ENCODE results near the gene APOBEC3C.
A peak's percentile ranks its signal among the peaks of the same experiment; 100 is the strongest.
"Not testable (repeated sequence)": the region's sequence is repeated elsewhere in the genome, so short reads cannot be mapped to it uniquely, and the experiment has no call there.

The APOBEC3C gene

DNA sequence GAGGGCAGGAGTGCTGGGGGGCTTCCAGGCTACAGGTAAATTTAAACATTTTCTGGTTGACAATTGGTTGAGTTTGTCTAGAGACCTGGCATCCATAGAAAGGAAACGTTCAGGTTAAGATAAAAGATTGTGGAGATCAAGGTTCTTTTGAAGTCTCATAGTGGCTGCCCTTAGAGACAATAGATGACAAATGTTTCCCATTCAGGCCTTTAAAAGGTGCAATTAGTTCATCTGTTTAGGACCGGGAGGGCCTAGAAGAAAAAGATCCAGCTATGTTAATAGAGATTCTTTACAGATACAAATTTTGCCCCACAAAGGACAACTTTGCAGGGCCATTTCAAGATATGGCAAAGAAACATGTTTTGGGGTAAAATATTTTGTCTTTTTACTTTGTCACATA, 23.0 kb downstream of the APOBEC3C start:
- not testable (repeated sequence) for H3K27ac ChIP-seq (ENCODE audit: low read depth, low read length); H3K36me3 ChIP-seq (ENCODE audit: control insufficient read depth, insufficient read depth, low read length)

DNA sequence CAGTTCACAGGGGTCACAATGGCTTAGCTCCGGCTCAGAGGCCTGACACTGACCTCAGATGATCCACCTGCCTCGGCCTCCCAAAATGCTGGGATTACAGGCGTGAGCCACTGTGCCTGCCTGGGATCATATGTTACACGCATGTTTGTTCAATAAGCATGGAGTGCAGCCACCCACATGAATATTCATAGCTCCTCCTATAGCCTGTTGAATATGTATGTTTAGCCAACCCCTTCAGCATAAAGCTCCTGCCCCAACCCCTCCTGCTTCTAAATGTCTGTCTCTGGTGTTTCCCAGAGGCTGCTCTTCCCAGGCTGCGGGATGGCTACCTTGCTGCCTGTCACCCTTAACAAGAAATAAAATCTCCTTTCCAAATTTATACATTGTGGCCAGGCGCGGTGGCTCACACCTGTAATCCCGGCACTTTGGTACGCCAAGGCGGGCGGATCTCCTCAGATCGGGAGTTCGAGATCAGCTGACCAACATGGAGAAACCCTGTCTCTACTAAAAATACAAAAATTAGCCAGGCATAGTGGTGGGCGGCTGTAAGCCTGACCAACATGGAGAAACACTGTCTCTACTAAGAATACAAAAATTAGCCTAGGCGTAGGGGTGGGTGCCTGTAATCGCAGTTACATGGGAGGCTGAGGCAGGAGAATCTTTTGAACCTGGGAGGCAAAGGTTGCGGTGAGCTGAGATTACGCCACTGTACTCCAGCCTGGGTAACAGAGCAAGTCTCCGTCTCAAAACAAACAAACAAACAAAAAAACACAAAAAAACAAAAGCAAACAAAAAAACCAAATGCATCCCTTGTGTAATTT, 25.5 kb downstream of the APOBEC3C start:
- H3K27ac ChIP-seq (ENCODE audit: low read depth, low read length), result no peak overlapping the region
- no peak overlapping the region for H3K9ac ChIP-seq (ENCODE audit: low read length)
- H3K4me3 ChIP-seq (ENCODE audit: low read length), result no peak overlapping the region
- H3K36me3 ChIP-seq (ENCODE audit: control insufficient read depth, insufficient read depth, low read length), result no peaks in the 10 kb centered on the region
- no peaks in the 10 kb centered on the region for H3K4me1 ChIP-seq (ENCODE audit: control insufficient read depth, insufficient read depth, low read length)
- no peaks in the 10 kb centered on the region for H3K27me3 ChIP-seq (ENCODE audit: control insufficient read depth, insufficient read depth, low read length)

More for the DNA sequence above, 23.0 kb downstream of the APOBEC3C start:
- H3K27me3 ChIP-seq (ENCODE audit: control insufficient read depth, insufficient read depth, low read length); H3K4me1 ChIP-seq (ENCODE audit: control insufficient read depth, insufficient read depth, low read length); H3K9ac ChIP-seq (ENCODE audit: low read length); H3K4me3 ChIP-seq (ENCODE audit: low read length): not testable (repeated sequence)

- not testable (repeated sequence) for H3K4me1 ChIP-seq (ENCODE audit: control insufficient read depth, insufficient read depth, low read length); H3K36me3 ChIP-seq (ENCODE audit: control insufficient read depth, insufficient read depth, low read length); H3K9ac ChIP-seq (ENCODE audit: low read length); H3K27me3 ChIP-seq (ENCODE audit: control insufficient read depth, insufficient read depth, low read length)
- H3K4me3 ChIP-seq (ENCODE audit: low read length), result peak overlapping the region; percentile 41
- peak overlapping the region; percentile 83 for H3K27ac ChIP-seq (ENCODE audit: low read depth, low read length)
These were observed 26.1 kb downstream of the APOBEC3C start for GRCh38 chr22:39040155-39040537.

DNA sequence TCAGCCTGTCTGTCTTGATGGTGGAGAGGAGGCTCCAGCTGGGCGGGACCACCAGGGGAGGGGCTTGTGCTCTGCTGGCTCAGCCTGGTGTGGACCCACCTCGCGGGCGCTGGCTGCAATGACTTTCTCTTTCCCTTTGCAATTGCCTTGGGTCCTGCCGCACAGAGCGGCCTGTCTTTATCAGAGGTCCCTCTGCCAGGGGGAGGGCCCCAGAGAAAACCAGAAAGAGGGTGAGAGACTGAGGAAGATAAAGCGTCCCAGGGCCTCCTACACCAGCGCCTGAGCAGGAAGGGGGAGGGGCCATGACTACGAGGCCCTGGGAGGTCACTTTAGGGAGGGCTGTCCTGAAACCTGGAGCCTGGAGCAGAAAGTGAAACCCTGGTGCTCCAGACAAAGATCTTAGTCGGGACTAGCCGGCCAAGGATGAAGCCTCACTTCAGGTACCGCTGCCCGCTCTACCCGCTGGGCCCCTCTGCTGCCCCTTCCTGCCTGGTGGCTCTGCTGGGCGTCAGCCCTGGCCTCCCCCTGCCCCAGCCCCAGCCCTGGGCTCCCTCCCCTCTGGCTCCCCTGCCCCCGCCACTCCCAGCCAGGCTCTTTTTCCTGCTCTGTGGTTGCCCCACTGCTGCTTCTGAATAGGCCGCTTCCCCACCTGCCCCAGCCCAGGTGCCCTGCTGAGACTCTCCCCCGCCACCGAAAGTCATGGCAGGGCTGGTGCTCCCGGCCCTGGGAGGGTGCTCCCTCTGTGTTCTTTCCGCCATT, 26.7 kb downstream of the APOBEC3C start, which contains the start of gene APOBEC3F:
TSS of gene APOBEC3F (plus strand) at position 327 of the 759 bp plus-strand sequence. CDS start at position 424, 97 bp downstream.
- not testable (repeated sequence) for H3K36me3 ChIP-seq (ENCODE audit: control insufficient read depth, insufficient read depth, low read length); H3K4me1 ChIP-seq (ENCODE audit: control insufficient read depth, insufficient read depth, low read length); H3K27me3 ChIP-seq (ENCODE audit: control insufficient read depth, insufficient read depth, low read length)
- peak within 1 kb of the TSS; percentile 83 for H3K27ac ChIP-seq (ENCODE audit: low read depth, low read length)
- H3K9ac ChIP-seq (ENCODE audit: low read length), result peak within 1 kb of the TSS; percentile 77
- peak within 1 kb of the TSS; percentile 84 for H3K4me3 ChIP-seq (ENCODE audit: low read length)

DNA sequence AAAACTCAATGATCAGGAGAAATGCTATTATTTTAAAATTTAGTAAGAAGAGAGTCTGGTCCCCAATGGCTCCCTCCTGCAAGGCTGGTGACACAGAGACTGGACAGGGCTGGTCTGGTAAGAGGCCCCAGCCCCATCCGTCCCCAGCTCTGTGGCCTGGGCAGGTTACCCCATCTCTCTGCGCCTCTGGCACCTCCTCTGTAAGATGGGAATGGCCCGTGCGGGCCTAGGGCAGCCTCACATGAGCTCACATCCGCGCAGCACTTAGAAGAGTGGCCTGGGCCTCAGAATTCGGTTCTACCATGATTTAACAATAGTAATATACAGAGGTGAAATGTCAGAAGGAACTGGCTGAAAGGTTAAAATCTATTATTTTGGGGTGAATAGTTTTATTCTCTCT, 27.9 kb downstream of the APOBEC3C start:
- no peak overlapping the region for H3K27ac ChIP-seq (ENCODE audit: low read depth, low read length)
- no peak overlapping the region for H3K9ac ChIP-seq (ENCODE audit: low read length)
- H3K4me1 ChIP-seq (ENCODE audit: control insufficient read depth, insufficient read depth, low read length), result no peaks in the 10 kb centered on the region
- peaks cover 2% of the 10 kb centered on the region for H3K36me3 ChIP-seq (ENCODE audit: control insufficient read depth, insufficient read depth, low read length)
- H3K4me3 ChIP-seq (ENCODE audit: low read length), result no peak overlapping the region
- H3K27me3 ChIP-seq (ENCODE audit: control insufficient read depth, insufficient read depth, low read length), result no peaks in the 10 kb centered on the region

- H3K9ac ChIP-seq (ENCODE audit: low read length); H3K36me3 ChIP-seq (ENCODE audit: control insufficient read depth, insufficient read depth, low read length); H3K27me3 ChIP-seq (ENCODE audit: control insufficient read depth, insufficient read depth, low read length); H3K4me1 ChIP-seq (ENCODE audit: control insufficient read depth, insufficient read depth, low read length); H3K27ac ChIP-seq (ENCODE audit: low read depth, low read length); H3K4me3 ChIP-seq (ENCODE audit: low read length): not testable (repeated sequence)
These were observed 29.0 kb downstream of the APOBEC3C start for GRCh38 chr22:39043063-39043462.

GRCh38 chr22:39045136-39045535, 31.1 kb downstream of the APOBEC3C start:
- not testable (repeated sequence) for H3K27ac ChIP-seq (ENCODE audit: low read depth, low read length); H3K36me3 ChIP-seq (ENCODE audit: control insufficient read depth, insufficient read depth, low read length); H3K4me3 ChIP-seq (ENCODE audit: low read length); H3K4me1 ChIP-seq (ENCODE audit: control insufficient read depth, insufficient read depth, low read length); H3K27me3 ChIP-seq (ENCODE audit: control insufficient read depth, insufficient read depth, low read length); H3K9ac ChIP-seq (ENCODE audit: low read length)

DNA sequence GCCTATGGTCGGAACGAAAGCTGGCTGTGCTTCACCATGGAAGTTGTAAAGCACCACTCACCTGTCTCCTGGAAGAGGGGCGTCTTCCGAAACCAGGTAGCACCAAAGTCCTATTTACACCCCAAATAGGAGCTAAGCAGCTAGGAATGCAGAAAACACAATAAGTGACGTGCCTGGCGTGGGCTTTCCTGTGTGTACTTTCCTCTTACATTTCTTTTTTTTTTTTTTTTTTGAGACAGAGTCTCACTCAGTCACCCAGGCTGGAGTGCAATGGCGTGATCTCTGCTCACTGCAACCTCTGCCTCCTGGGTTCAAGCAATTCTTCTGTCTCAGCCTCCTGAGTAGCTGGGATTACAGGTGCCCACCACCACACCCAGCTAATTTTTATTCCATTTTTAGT, 35.4 kb downstream of the APOBEC3C start:
- not testable (repeated sequence) for H3K27ac ChIP-seq (ENCODE audit: low read depth, low read length)

GRCh38 chr22:39051844-39052495, 37.9 kb downstream of the APOBEC3C start:
- H3K9ac ChIP-seq (ENCODE audit: low read length); H3K36me3 ChIP-seq (ENCODE audit: control insufficient read depth, insufficient read depth, low read length); H3K27ac ChIP-seq (ENCODE audit: low read depth, low read length); H3K4me3 ChIP-seq (ENCODE audit: low read length); H3K4me1 ChIP-seq (ENCODE audit: control insufficient read depth, insufficient read depth, low read length); H3K27me3 ChIP-seq (ENCODE audit: control insufficient read depth, insufficient read depth, low read length): not testable (repeated sequence)

More for the DNA sequence above, 35.4 kb downstream of the APOBEC3C start:
- not testable (repeated sequence) for H3K9ac ChIP-seq (ENCODE audit: low read length); H3K4me1 ChIP-seq (ENCODE audit: control insufficient read depth, insufficient read depth, low read length); H3K27me3 ChIP-seq (ENCODE audit: control insufficient read depth, insufficient read depth, low read length); H3K4me3 ChIP-seq (ENCODE audit: low read length); H3K36me3 ChIP-seq (ENCODE audit: control insufficient read depth, insufficient read depth, low read length)

DNA sequence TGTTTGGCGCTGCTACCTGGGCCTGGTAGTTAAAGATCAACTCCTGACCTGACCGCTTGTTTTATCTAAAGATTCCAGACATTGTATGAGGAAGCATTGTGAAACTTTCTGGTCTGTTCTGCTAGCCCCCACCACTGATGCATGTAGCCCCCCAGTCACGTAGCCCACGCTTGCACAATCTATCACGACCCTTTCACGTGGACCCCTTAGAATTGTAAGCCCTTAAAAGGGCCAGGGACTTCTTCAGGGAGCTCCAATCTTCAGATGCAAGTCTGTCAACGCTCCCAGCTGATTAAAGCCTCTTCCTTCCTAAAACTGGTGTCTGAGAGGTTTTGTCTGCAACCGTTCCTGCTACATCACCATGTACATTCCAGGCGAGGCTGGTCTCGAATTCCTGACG, 41.6 kb downstream of the APOBEC3C start:
- Histone ChIP-seq H3K27ac (ENCODE audit: low read depth, low read length) (no peak overlapping the region), H3K9ac (ENCODE audit: low read length) (no peak overlapping the region), H3K27me3 (ENCODE audit: control insufficient read depth, insufficient read depth, low read length) (no peaks in the 10 kb centered on the region), H3K36me3 (ENCODE audit: control insufficient read depth, insufficient read depth, low read length) (no peaks in the 10 kb centered on the region), H3K4me1 (ENCODE audit: control insufficient read depth, insufficient read depth, low read length) (no peaks in the 10 kb centered on the region), H3K4me3 (ENCODE audit: low read length) (no peak overlapping the region)

- H3K27me3 ChIP-seq (ENCODE audit: control insufficient read depth, insufficient read depth, low read length); H3K9ac ChIP-seq (ENCODE audit: low read length); H3K4me1 ChIP-seq (ENCODE audit: control insufficient read depth, insufficient read depth, low read length); H3K36me3 ChIP-seq (ENCODE audit: control insufficient read depth, insufficient read depth, low read length); H3K27ac ChIP-seq (ENCODE audit: low read depth, low read length); H3K4me3 ChIP-seq (ENCODE audit: low read length): not testable (repeated sequence)
These were observed 47.2 kb downstream of the APOBEC3C start for GRCh38 chr22:39061290-39061689.

- H3K9ac ChIP-seq (ENCODE audit: low read length); H3K27me3 ChIP-seq (ENCODE audit: control insufficient read depth, insufficient read depth, low read length); H3K4me1 ChIP-seq (ENCODE audit: control insufficient read depth, insufficient read depth, low read length); H3K36me3 ChIP-seq (ENCODE audit: control insufficient read depth, insufficient read depth, low read length); H3K4me3 ChIP-seq (ENCODE audit: low read length); H3K27ac ChIP-seq (ENCODE audit: low read depth, low read length): not testable (repeated sequence)
These were observed 47.9 kb downstream of the APOBEC3C start for GRCh38 chr22:39061951-39062350.
